ENCODE data around the gene SERINC4. TPM values are rescaled to one million over a fixed set of nuclear protein-coding genes. Genes with fewer than 3 reads are reported as not detected.

The SERINC4 gene
- polyA plus RNA-seq, 1 donor (not counting 4 experiments of a cell fraction or from before 2014, with no cell fraction given) = 0.05 TPM

DNA sequence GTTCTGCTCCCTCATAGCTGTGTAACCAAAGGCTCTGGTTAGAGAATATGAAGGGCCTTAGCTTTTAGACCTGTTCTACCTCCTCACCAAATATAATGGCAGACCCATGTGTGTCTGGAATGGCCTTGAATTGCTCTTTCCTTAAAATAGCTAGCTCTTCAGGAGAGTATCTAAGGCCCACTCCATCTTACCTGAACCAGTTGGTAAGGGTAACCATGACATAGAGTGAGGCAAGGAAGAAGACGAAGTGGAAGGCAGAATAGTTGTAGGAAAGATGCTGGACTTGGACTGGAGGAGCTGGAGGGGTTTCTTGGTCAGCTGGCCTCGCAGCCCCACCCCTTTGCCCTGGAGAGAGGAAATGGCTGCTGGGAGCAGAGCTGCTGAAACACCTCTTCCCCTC is 4.8 kb downstream of the SERINC4 start:
- no peak overlapping the region for H3K4me2 ChIP-seq (ENCODE audit: control insufficient read depth, extremely low read depth, insufficient read depth, low read depth, low read length)
- DNase-seq (ENCODE audit: low read depth, low spot score) (no peak), FAIRE-seq (no peak)
- no peaks in the 10 kb centered on the region for H4K20me1 ChIP-seq (ENCODE audit: control insufficient read depth, extremely low read depth, insufficient read depth, low read length)
- no peaks in the 10 kb centered on the region for H3K9me3 ChIP-seq (ENCODE audit: control insufficient read depth, low read depth, low read length)
- H3K27me3 ChIP-seq (ENCODE audit: control insufficient read depth, extremely low read depth, insufficient read depth, low read length) = no peaks in the 10 kb centered on the region
- H3K4me1 ChIP-seq (ENCODE audit: control insufficient read depth, extremely low read depth, insufficient read depth, low read length) = peaks cover 17% of the 10 kb centered on the region
- H3K79me2 ChIP-seq (ENCODE audit: control insufficient read depth, insufficient read depth, low read length) = peaks cover 33% of the 10 kb centered on the region
- H3K9ac ChIP-seq (ENCODE audit: control insufficient read depth, extremely low read depth, insufficient read depth, low read length) = no peak overlapping the region
- no peak overlapping the region for H2AFZ ChIP-seq (ENCODE audit: control insufficient read depth, low read length)
- dilution Hi-C loops (cut with MboI; ENCODE audit: extremely low pct_ligation_motif_present, low sequenced_read_pairs) = no loop called here
- H3K9me1 ChIP-seq (ENCODE audit: control insufficient read depth, extremely low read depth, insufficient read depth, low read length) = no peaks in the 10 kb centered on the region
- H3K27ac ChIP-seq (ENCODE audit: control insufficient read depth, insufficient read depth, low read length) = no peak overlapping the region
- H3K36me3 ChIP-seq (ENCODE audit: control insufficient read depth in 2 of 2, extremely low read depth in 1 of 2, insufficient read depth in 2 of 2, low read length in 2 of 2) = peaks cover 24 to 37% of the 10 kb centered on the region in 2 experiments
- no peak overlapping the region for H3K4me3 ChIP-seq (ENCODE audit: control insufficient read depth in 2 of 3, extremely low read depth in 1 of 3, insufficient read depth in 2 of 3, low read depth in 1 of 3, low read length in 3 of 3)
- TF ChIP-seq, protein P1, sequence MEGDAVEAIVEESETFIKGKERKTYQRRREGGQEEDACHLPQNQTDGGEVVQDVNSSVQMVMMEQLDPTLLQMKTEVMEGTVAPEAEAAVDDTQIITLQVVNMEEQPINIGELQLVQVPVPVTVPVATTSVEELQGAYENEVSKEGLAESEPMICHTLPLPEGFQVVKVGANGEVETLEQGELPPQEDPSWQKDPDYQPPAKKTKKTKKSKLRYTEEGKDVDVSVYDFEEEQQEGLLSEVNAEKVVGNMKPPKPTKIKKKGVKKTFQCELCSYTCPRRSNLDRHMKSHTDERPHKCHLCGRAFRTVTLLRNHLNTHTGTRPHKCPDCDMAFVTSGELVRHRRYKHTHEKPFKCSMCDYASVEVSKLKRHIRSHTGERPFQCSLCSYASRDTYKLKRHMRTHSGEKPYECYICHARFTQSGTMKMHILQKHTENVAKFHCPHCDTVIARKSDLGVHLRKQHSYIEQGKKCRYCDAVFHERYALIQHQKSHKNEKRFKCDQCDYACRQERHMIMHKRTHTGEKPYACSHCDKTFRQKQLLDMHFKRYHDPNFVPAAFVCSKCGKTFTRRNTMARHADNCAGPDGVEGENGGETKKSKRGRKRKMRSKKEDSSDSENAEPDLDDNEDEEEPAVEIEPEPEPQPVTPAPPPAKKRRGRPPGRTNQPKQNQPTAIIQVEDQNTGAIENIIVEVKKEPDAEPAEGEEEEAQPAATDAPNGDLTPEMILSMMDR (optimal IDR thresholded peaks at IDR 0.05 in 1 of 3, IDR thresholded peaks at IDR 0.05 in 1 of 3, conservative IDR thresholded peaks at IDR 0.05 in 1 of 3; ENCODE audit: extremely low read depth in 1 of 3, insufficient read depth in 2 of 3, low read length in 3 of 3) = no peak
- no peak for TF ChIP-seq EZH2 (IDR thresholded peaks at IDR 0.05; ENCODE audit: low read length)

DNA sequence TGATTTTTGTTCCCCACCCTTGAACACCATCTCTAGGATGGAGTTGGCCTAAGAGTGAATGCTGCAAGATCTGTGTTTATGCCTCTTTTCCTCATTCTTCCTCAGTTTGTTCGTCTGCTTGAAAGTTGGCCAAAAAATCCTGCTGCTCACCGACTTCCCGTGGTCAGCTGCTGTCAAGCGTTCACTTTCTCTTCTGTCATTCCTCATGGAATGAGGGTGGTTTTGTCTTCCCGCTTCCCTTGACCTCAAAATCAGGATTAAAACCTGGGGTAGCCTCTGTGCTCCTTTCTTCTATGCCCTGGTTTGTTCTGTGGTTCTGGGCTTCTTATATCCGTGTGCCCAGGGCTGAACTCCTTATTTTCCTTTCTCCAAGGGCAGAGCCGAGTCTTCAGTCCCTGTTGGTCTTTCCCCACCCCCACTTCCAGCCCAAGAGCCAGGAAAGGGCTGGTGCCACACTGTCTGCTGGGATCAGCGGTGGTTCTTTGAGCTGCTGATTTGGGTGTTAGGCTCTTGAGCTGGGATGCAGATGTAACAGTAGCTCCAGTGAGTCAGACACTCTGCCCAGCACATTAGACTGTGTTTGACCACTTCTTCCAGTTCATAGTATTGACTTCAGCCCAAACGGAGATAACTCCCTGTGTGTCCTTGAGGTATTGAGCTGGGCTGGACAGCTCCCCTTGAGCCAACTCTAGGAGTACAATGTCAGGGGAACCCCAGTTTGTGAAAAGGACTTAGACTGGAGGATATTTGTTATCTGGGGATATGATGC is 5.6 kb downstream of the SERINC4 start:
- FAIRE-seq = no peak
- Histone ChIP-seq H3K36me3 (ENCODE audit: control insufficient read depth in 2 of 2, extremely low read depth in 1 of 2, insufficient read depth in 2 of 2, low read length in 2 of 2) (peaks cover 24 to 37% of the 10 kb centered on the region in 2 experiments), H3K9ac (ENCODE audit: control insufficient read depth, extremely low read depth, insufficient read depth, low read length) (no peak overlapping the region), H2AFZ (ENCODE audit: control insufficient read depth, low read length) (no peak overlapping the region), H3K27me3 (ENCODE audit: control insufficient read depth, extremely low read depth, insufficient read depth, low read length) (no peaks in the 10 kb centered on the region), H3K4me1 (ENCODE audit: control insufficient read depth, extremely low read depth, insufficient read depth, low read length) (peaks cover 17% of the 10 kb centered on the region), H3K27ac (ENCODE audit: control insufficient read depth, insufficient read depth, low read length) (no peak overlapping the region), H4K20me1 (ENCODE audit: control insufficient read depth, extremely low read depth, insufficient read depth, low read length) (no peaks in the 10 kb centered on the region), H3K79me2 (ENCODE audit: control insufficient read depth, insufficient read depth, low read length) (peaks cover 33% of the 10 kb centered on the region), H3K4me3 (ENCODE audit: control insufficient read depth in 2 of 3, extremely low read depth in 1 of 3, insufficient read depth in 2 of 3, low read depth in 1 of 3, low read length in 3 of 3) (no peak overlapping the region), H3K9me3 (ENCODE audit: control insufficient read depth, low read depth, low read length) (no peaks in the 10 kb centered on the region), H3K4me2 (ENCODE audit: control insufficient read depth, extremely low read depth, insufficient read depth, low read depth, low read length) (no peak overlapping the region), H3K9me1 (ENCODE audit: control insufficient read depth, extremely low read depth, insufficient read depth, low read length) (no peaks in the 10 kb centered on the region)
- no peak for DNase-seq (ENCODE audit: low read depth, low spot score)
- TF ChIP-seq, protein P1 (optimal IDR thresholded peaks at IDR 0.05 in 1 of 3, IDR thresholded peaks at IDR 0.05 in 1 of 3, conservative IDR thresholded peaks at IDR 0.05 in 1 of 3; ENCODE audit: extremely low read depth in 1 of 3, insufficient read depth in 2 of 3, low read length in 3 of 3) = no peak
- no peak for TF ChIP-seq EZH2 (IDR thresholded peaks at IDR 0.05; ENCODE audit: low read length)
- dilution Hi-C loops (cut with MboI; ENCODE audit: extremely low pct_ligation_motif_present, low sequenced_read_pairs) = no loop called here

Measured in keratinocyte (primary cell).